Measurements from ENCODE around the gene DAO.

- TF ChIP-seq CTCF (IDR thresholded peaks at IDR 0.05): no peak
- TF ChIP-seq EP300 (IDR thresholded peaks at IDR 0.05): no peak
Measured at GRCh38 chr12:108915632-108916133, 35.8 kb downstream of the DAO start.
